Measurements from ENCODE around the gene CRMP1.

DNA sequence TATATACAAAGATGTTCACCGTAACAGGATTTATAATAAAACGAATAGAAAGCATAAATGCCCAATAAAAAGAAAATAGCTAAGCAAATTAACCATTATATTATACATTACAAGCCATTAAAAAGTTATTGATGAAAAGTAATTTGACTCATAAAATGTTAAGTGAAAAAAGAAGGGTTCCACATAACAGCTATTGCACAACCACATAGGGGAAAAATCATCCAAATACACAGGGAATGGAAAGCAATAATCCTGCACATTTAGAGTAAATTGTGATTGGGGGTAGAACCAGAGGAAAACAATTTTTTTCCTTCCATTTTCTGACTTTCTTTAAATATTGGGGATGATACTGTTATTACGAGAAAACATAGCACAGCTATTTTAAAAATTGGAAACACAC is 38.0 kb downstream of the CRMP1 start:
- TF ChIP-seq POLR2A (IDR thresholded peaks at IDR 0.05; ENCODE audit: low read depth, low read length) = no peak
- no peak for TF ChIP-seq MAZ (IDR thresholded peaks at IDR 0.05; ENCODE audit: borderline replicate concordance, low read depth, low read length)
- TF ChIP-seq, protein P1, sequence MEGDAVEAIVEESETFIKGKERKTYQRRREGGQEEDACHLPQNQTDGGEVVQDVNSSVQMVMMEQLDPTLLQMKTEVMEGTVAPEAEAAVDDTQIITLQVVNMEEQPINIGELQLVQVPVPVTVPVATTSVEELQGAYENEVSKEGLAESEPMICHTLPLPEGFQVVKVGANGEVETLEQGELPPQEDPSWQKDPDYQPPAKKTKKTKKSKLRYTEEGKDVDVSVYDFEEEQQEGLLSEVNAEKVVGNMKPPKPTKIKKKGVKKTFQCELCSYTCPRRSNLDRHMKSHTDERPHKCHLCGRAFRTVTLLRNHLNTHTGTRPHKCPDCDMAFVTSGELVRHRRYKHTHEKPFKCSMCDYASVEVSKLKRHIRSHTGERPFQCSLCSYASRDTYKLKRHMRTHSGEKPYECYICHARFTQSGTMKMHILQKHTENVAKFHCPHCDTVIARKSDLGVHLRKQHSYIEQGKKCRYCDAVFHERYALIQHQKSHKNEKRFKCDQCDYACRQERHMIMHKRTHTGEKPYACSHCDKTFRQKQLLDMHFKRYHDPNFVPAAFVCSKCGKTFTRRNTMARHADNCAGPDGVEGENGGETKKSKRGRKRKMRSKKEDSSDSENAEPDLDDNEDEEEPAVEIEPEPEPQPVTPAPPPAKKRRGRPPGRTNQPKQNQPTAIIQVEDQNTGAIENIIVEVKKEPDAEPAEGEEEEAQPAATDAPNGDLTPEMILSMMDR (conservative IDR thresholded peaks at IDR 0.05; ENCODE audit: low read depth, low read length) = no peak
- TF ChIP-seq MAFK (IDR thresholded peaks at IDR 0.05; ENCODE audit: low read depth, low read length) = no peak
- TF ChIP-seq, protein P2, sequence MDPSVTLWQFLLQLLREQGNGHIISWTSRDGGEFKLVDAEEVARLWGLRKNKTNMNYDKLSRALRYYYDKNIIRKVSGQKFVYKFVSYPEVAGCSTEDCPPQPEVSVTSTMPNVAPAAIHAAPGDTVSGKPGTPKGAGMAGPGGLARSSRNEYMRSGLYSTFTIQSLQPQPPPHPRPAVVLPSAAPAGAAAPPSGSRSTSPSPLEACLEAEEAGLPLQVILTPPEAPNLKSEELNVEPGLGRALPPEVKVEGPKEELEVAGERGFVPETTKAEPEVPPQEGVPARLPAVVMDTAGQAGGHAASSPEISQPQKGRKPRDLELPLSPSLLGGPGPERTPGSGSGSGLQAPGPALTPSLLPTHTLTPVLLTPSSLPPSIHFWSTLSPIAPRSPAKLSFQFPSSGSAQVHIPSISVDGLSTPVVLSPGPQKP (IDR thresholded peaks at IDR 0.05; ENCODE audit: borderline replicate concordance, low read depth, low read length) = no peak
- no peak for TF ChIP-seq MXI1 (IDR thresholded peaks at IDR 0.05; ENCODE audit: borderline replicate concordance, low read depth, low read length)
- no peak for TF ChIP-seq BHLHE40 (IDR thresholded peaks at IDR 0.05; ENCODE audit: low read depth, low read length)
- no peak for TF ChIP-seq FOS (IDR thresholded peaks at IDR 0.05; ENCODE audit: low read depth, low read length)
- TF ChIP-seq SMC3 (IDR thresholded peaks at IDR 0.05; ENCODE audit: low read depth, low read length) = no peak
- TF ChIP-seq RAD21 (IDR thresholded peaks at IDR 0.05; ENCODE audit: low read length) = no peak
- TF ChIP-seq NFE2L2 (IDR thresholded peaks at IDR 0.05; ENCODE audit: low read depth, low read length) = no peak
- TF ChIP-seq CEBPB (IDR thresholded peaks at IDR 0.05; ENCODE audit: low read depth, low read length) = peak; percentile 52
- TF ChIP-seq, protein P3, sequence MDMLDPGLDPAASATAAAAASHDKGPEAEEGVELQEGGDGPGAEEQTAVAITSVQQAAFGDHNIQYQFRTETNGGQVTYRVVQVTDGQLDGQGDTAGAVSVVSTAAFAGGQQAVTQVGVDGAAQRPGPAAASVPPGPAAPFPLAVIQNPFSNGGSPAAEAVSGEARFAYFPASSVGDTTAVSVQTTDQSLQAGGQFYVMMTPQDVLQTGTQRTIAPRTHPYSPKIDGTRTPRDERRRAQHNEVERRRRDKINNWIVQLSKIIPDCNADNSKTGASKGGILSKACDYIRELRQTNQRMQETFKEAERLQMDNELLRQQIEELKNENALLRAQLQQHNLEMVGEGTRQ (IDR thresholded peaks at IDR 0.05; ENCODE audit: low read depth, low read length) = no peak
